H7 (cell line): ENCODE measurements around the gene TXNDC5. TPM values are rescaled to one million over a fixed set of nuclear protein-coding genes. Genes with fewer than 3 reads are reported as not detected.

ENCODE experiments used
- DNase-seq: peaks from one replicate; pipeline ENCODE4 v3.0.0; 2012
- H3K27me3 ChIP-seq: 2 replicates; pipeline ENCODE4 v1.6.0; 2011; ENCODE audit warnings: mild to moderate bottlenecking, low read length; ENCODE audit not compliant: control insufficient read depth, insufficient read depth
- H3K36me3 ChIP-seq: replicated peaks from 2 replicates; pipeline ENCODE4 v1.5.1; 2011; ENCODE audit warnings: low read length; ENCODE audit not compliant: control insufficient read depth, insufficient read depth
- H3K4me3 ChIP-seq: 2 replicates; pipeline ENCODE4 v1.5.1; 2011; ENCODE audit warnings: low read depth, mild to moderate bottlenecking, control low read depth, low read length, moderate library complexity; ENCODE audit not compliant: insufficient read depth
- total RNA-seq: library from RNA; depleted of rRNA; stranded (reverse); fragments of >200 nt; shearing (Covaris generic); gene quantifications from 2 replicates; pipeline ENCODE4 v1.2.3, GENCODE V29; 2014

The TXNDC5 gene
- total RNA-seq, 1 experiment from 2014 or later = 194 TPM

- Histone ChIP-seq H3K27me3 (no peaks in the 10 kb centered on the region), H3K4me3 (no peak overlapping the region), H3K36me3 (no peaks in the 10 kb centered on the region)
- DNase-seq = no peak
Measured at GRCh38 chr6:7921632-7922092, 11.1 kb upstream of the TXNDC5 start.

GRCh38 chr6:7921046-7921445, 10.5 kb upstream of the TXNDC5 start:
- Histone ChIP-seq H3K36me3 (no peaks in the 10 kb centered on the region), H3K4me3 (no peak overlapping the region), H3K27me3 (no peaks in the 10 kb centered on the region)
- DNase-seq = no peak

- H3K4me3 ChIP-seq = no peak overlapping the region
- H3K27me3 ChIP-seq = no peaks in the 10 kb centered on the region
- DNase-seq = no peak
- H3K36me3 ChIP-seq = no peaks in the 10 kb centered on the region
Measured at GRCh38 chr6:7920425-7920824, 9.8 kb upstream of the TXNDC5 start.

DNA sequence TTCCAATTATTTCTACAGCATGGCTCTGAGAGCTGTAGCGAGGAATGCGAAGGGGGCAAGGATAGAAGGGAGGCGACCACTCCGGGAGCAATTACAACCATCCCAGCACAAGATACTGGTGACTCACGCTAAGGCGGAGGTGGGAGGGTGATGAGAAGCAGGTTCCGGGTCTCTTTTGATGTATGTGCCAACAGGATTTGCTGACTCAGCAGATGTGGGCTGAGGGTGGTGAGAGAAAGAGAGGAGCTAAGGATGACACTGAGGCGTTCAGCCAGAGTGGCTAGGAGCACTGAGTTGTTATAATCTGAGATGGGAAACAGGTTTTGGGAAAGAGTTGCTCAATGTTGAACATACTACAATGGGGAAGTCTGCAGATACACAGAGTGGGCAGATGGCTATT, 9.3 kb upstream of the TXNDC5 start:
- DNase-seq = no peak

GRCh38 chr6:7918403-7918802, 7.8 kb upstream of the TXNDC5 start:
- DNase-seq = no peak
- H3K4me3 ChIP-seq = no peak overlapping the region
- H3K36me3 ChIP-seq = no peaks in the 10 kb centered on the region
- H3K27me3 ChIP-seq = peaks cover 2% of the 10 kb centered on the region

More for the DNA sequence above, 9.3 kb upstream of the TXNDC5 start:
- Histone ChIP-seq H3K4me3 (no peak overlapping the region), H3K36me3 (no peaks in the 10 kb centered on the region), H3K27me3 (no peaks in the 10 kb centered on the region)

GRCh38 chr6:7917729-7918128, 7.1 kb upstream of the TXNDC5 start:
- peaks cover 2% of the 10 kb centered on the region for H3K27me3 ChIP-seq
- H3K36me3 ChIP-seq = no peaks in the 10 kb centered on the region
- H3K4me3 ChIP-seq = no peak overlapping the region
- DNase-seq = no peak

- H3K4me3 ChIP-seq = no peak overlapping the region
- DNase-seq = no peak
- peaks cover 6% of the 10 kb centered on the region for H3K27me3 ChIP-seq
- no peaks in the 10 kb centered on the region for H3K36me3 ChIP-seq
Measured at GRCh38 chr6:7916959-7917358, 6.4 kb upstream of the TXNDC5 start.

DNA sequence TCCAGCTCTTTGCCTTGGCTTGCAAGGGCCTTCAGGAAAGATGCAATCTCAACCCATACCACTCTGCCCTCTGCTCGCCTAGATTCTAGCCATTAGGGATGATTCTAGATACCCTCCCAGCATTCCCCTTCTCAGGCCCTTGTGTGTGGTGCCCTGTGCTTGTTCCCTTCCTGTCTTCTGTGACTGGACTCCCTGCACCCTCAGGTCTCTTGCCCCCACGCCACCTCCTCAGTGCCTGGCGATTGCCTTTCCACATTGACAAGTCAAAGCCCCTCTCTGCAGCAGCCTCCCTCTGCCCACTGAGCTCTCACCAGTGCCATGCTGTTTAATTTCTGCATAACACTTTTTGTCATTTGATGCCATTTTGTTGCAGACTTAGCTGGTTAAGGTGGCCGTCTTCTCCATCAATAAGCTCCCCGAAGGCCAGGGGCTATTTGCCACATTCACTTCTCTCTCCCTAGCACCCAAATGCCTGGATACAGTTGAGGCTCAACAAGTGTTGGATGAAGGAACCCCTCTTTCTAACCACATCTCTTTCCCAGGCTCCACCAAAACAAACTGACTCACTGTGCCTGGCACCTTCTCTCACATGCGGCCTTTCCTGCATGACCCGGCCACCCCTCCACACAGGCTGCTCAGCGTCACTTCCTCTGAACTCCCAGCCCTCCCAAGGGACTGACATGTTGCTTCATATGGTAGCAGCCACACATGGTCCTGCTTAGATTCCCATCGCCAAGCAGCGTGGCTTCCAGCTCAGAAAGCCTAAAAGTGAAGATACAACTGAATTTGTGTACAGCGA, 4.6 kb upstream of the TXNDC5 start:
- Histone ChIP-seq H3K27me3 (peaks cover 14% of the 10 kb centered on the region), H3K4me3 (no peak overlapping the region), H3K36me3 (no peaks in the 10 kb centered on the region)
- no peak for DNase-seq

DNA sequence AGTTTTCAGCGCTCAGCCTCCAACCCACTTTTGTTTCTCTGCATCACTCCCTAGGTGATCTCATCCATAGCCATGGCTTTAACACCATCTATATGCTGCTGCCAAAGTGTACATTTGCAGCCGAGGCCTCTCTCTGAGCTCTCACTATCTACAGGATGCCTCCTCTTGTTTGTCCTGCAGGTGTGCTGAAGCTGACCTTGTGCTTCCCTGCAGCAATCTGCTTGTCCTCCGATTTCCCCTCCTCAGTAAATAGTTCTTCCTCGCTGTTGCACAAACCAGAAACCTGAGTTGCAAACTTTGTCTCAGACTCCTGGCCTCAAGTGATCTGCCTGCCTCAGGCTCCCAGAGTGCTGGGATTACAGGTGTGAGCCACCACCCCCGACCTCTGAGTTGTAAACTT, 3.7 kb upstream of the TXNDC5 start:
- no peak overlapping the region for H3K4me3 ChIP-seq
- H3K36me3 ChIP-seq = no peaks in the 10 kb centered on the region
- peaks cover 14% of the 10 kb centered on the region for H3K27me3 ChIP-seq
- DNase-seq = no peak

DNA sequence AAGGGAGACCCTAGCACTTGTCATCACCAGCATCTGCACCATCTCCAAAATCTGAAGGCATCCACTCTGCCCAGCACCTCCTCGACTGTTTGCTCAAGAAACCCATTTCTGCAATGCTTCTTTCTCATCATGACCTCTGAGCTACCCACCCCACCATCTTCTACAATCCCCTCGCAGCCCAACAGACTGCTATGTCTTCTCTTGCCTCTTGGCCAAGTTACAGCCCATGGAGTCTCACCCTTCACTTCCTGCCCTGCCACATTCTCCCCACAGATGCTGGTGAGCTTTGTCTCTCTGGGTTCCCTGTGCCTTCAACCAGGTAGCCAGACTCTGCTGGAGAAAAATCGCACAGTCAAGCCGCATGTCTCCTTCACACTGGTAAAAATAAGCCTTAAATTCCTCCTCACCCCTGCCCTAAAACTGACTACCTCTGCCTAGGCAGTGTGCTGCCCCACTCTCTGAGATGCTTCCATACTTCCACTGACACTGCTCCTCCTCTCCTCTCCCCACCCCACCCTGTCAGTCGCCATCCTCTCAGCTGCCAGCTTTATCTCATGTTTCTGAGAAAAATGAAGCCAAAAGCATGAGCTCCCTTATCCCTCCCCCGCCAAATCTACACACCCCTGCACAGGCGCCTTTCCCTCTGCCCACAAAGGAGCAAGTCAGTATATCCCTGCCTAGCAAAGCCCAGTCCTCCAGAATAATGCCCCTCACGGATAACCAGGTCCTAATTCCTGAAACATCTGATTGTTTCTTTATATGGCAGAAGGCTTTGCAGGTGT, 2.3 kb upstream of the TXNDC5 start:
- peaks cover 14% of the 10 kb centered on the region for H3K27me3 ChIP-seq
- H3K4me3 ChIP-seq = no peak overlapping the region
- H3K36me3 ChIP-seq = no peaks in the 10 kb centered on the region
- DNase-seq = no peak

DNA sequence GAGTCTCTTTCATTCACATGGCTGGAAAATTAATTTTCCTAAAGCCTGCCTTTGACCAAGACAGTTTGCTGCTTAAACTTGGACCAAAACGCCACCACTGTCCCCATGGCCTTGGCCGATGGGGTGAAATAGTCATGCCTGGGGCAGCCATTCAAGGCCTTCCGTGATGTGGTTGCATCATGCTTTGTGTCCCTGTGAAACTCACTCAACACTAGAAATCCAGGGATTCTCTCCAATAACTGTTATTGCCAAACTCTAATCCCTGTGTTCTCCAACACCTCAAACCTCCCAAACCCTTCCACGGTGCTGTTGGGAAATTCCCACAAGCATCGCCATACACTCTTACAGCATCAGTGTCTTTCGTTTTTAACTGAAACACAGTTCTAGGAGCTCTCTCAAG, 1.4 kb upstream of the TXNDC5 start:
- no peak overlapping the region for H3K4me3 ChIP-seq
- H3K27me3 ChIP-seq = peaks cover 14% of the 10 kb centered on the region
- no peak for DNase-seq
- no peaks in the 10 kb centered on the region for H3K36me3 ChIP-seq

- Histone ChIP-seq H3K36me3 (no peaks in the 10 kb centered on the region), H3K27me3 (peaks cover 14% of the 10 kb centered on the region), H3K4me3 (peak overlapping the region; percentile 75)
- DNase-seq = peak; percentile 23
Measured at GRCh38 chr6:7911345-7911725, 747 bp upstream of the TXNDC5 start.

DNA sequence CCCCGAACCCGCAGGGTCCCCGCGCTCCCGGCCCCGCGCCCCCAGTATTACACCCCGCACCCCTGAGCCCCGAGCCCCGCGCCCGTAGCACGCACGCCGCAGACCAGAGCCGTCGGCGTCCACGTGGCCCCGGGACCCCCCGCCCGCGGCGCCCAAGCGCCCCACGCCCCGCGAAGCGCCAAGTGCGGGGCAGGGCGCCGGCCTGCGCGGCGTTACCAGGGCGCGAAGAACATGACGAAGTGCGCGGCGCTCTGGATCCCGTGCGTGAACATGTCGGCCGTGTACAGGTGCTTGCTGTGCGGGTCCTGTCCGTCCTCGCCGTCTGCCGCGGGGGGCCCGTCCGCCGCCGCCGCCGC, 312 bp downstream of the TXNDC5 start:
- DNase-seq = no peak
- Histone ChIP-seq H3K4me3 (peak overlapping the region; percentile 86), H3K36me3 (no peaks in the 10 kb centered on the region), H3K27me3 (peaks cover 14% of the 10 kb centered on the region)

DNA sequence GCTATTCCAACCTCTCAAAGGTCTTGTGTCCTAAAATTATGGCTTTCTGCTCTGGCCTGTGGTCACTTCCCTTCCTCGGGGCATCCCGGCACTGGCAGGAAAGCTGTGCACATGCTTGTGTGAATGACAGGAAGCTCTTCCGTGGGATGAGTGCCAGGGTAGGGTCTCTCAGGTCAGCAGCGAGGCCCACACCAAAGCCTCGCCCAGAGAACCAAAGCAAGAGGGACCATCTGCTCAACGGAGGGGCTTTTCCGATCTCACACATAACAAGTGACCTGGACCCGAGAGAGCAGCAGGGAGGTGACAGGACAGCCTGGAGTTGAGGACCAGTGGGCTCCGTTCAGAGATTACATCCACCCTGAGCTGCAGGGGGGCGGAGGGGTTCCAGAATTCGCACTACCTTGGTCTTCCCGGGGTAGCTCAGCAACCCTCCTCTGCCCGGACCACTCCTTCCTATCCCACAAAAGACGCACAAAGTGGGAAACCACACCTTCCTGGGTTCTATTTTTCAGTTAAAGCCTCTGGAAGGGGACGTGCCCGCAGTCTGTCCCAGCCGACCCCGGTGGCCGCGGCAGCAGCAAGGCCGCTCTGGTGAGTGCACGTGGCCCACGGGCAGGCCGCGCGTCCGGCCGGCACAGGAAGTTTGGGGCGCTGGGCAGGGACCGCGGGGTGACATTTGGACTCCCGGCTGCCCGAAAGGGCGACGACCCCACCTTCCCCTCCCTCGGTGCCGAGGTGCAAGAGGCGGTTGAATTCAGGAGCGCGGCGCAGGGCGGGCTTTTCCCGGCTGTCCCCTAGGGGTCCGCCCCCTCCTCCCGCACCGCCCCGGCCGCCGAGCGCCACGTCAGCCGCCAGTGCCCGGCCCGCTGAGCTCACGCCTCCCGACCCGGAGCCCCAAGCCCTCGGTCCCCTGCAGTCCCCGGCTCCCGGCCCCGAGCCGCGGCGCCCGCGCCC, 988 bp downstream of the TXNDC5 start:
- peak; percentile 94 for DNase-seq
- Histone ChIP-seq H3K36me3 (peaks cover 2% of the 10 kb centered on the region), H3K27me3 (peaks cover 14% of the 10 kb centered on the region)

More for the DNA sequence above, 988 bp downstream of the TXNDC5 start:
- peak overlapping the region; percentile 86 for H3K4me3 ChIP-seq
